ENCODE results near the gene CCNI2. TPM values are rescaled to one million over a fixed set of nuclear protein-coding genes. Genes with fewer than 3 reads are reported as not detected.
A peak's percentile ranks its signal among the peaks of the same experiment; 100 is the strongest.

Gene CCNI2
- total RNA-seq, 3 donors from 2014 or later = 0.98 to 2.0 TPM; not detected in 1

DNA sequence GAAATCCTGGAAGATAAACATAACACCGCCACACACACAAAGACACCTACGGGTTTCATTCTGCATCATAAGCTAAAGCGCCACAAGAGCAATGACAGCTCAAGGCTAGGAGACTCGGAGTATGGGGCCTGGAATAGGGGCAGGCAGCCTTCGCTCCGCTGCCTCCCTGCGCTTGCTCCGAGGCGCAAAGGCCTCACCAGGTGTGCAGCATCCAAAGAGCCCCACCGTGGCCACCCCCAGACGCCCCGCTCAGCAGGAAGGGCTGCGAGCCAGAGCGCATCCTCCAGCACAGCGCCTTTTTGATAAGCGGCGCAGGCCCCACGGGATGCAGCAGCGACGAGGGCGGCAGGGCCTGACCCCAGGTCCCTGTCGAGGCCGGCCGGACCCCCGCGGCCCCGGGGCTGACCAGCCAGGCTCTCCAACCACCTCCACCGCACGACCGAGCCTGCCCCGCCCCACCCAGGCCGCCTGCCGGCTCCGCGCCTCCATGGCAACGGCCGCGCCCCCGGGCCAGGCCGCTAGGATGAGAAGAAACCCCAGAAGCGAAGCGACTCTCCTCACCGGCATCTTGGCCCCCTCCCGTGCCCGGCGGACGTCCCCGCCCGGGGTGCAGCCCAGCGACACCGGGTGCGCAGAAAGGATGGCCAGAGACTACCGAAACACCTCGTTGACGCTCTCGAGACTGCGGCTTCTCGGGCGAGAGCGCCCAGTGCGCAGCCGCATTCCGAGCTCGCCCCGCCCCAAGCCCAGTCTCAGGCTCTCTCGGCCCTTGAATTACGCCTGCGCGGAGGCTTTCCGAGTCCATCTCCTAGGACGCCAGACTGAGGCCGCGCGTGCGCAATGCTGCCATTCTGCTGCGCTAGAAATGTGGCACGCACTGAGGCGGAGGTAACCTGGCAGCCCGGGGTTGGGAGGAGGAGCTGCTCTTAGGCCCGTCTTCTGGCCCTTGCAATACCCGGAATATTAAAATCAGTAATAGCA lies 10.1 kb upstream of the CCNI2 start, which contains the start of gene KIF3A:
Gene KIF3A (minus strand): TSS at position 694 of the 981 bp plus-strand sequence. CDS start 127 bp downstream, at position 567.
- no peaks in the 10 kb centered on the region for H3K4me1 ChIP-seq
- DNase-seq (ENCODE audit: low spot score in 2 of 2) = peak; percentile 88 to 89
- peak within 1 kb of the TSS; percentile 77 to 94 (median 84) for H3K4me3 ChIP-seq
- TF ChIP-seq CTCF (IDR thresholded peaks at IDR 0.05) (peak; percentile 9 to 35 (median 31)), POLR2AphosphoS5 (IDR thresholded peaks at IDR 0.05) (peak; percentile 30 to 62 (median 57)), POLR2A (IDR thresholded peaks at IDR 0.05) (no peak)
- intact Hi-C loops (cut with DNase I; ENCODE audit: low total_unique reads) = no loop called here
- peak within 1 kb of the TSS; percentile 81 to 86 for H3K27ac ChIP-seq
- H3K36me3 ChIP-seq = no peaks in the 10 kb centered on the region
- H3K9me3 ChIP-seq = no peaks in the 10 kb centered on the region
- H3K27me3 ChIP-seq = no peaks in the 10 kb centered on the region

GRCh38 chr5:132737982-132738681 lies 9.1 kb upstream of the CCNI2 start:
- no peaks in the 10 kb centered on the region for H3K4me1 ChIP-seq
- no peaks in the 10 kb centered on the region for H3K36me3 ChIP-seq
- H3K27me3 ChIP-seq = no peaks in the 10 kb centered on the region
- H3K4me3 ChIP-seq = peak overlapping the region in 2 of 3 donors; percentile 84 to 94
- H3K27ac ChIP-seq = no peak overlapping the region
- intact Hi-C loops (cut with DNase I; ENCODE audit: low total_unique reads) = no loop called here
- H3K9me3 ChIP-seq = no peaks in the 10 kb centered on the region
- no peak for DNase-seq (ENCODE audit: low spot score in 2 of 2)
- TF ChIP-seq CTCF (IDR thresholded peaks at IDR 0.05) = no peak
- TF ChIP-seq POLR2A (IDR thresholded peaks at IDR 0.05) = no peak
- no peak for TF ChIP-seq POLR2AphosphoS5 (IDR thresholded peaks at IDR 0.05)

GRCh38 chr5:132739232-132739631 lies 8.0 kb upstream of the CCNI2 start:
- Histone ChIP-seq H3K4me1 (no peaks in the 10 kb centered on the region), H3K9me3 (no peaks in the 10 kb centered on the region), H3K27me3 (no peaks in the 10 kb centered on the region), H3K27ac (no peak overlapping the region), H3K4me3 (no peak overlapping the region), H3K36me3 (no peaks in the 10 kb centered on the region)
- TF ChIP-seq POLR2AphosphoS5 (IDR thresholded peaks at IDR 0.05) (no peak), CTCF (IDR thresholded peaks at IDR 0.05) (no peak), POLR2A (IDR thresholded peaks at IDR 0.05) (no peak)
- no peak for DNase-seq (ENCODE audit: low spot score in 2 of 2)
- intact Hi-C loops (cut with DNase I; ENCODE audit: low total_unique reads) = no loop called here

DNA sequence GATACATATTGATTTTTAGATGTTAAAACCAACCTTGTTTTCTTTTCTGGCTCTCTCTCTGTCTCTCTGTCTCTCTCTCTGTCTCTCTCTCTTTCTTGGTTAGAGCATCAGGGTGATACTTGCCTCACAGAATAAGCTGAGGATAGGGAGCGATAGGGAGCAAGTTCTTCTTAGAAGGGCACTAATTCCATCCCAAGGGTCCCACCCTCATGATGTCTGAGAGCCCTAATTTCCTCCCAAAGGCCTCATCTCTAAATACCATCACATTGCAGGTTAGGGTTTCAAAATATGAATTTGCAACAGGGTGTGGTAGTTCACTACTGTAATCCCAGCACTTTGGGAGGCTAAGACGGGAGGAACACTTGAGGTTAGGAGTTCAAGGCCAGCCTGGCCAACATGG lies 5.1 kb upstream of the CCNI2 start:
- H3K27me3 ChIP-seq = no peaks in the 10 kb centered on the region
- H3K36me3 ChIP-seq = no peaks in the 10 kb centered on the region
- TF ChIP-seq CTCF (IDR thresholded peaks at IDR 0.05) (no peak), POLR2AphosphoS5 (IDR thresholded peaks at IDR 0.05) (no peak), POLR2A (IDR thresholded peaks at IDR 0.05) (no peak)
- no peak for DNase-seq (ENCODE audit: low spot score in 2 of 2)
- no peaks in the 10 kb centered on the region for H3K9me3 ChIP-seq
- no peaks in the 10 kb centered on the region for H3K4me1 ChIP-seq
- no peak overlapping the region for H3K27ac ChIP-seq
- intact Hi-C loops (cut with DNase I; ENCODE audit: low total_unique reads) = no loop called here
- H3K4me3 ChIP-seq = no peak overlapping the region
